ENCODE results near the gene COBLL1.

The COBLL1 gene

GRCh38 chr2:164706522-164706921, 135.1 kb downstream of the COBLL1 start:
- DNase-seq (ENCODE audit: low read depth): peak; percentile 89
- H3K4me3 ChIP-seq (ENCODE audit: low read length): no peak overlapping the region
- TF ChIP-seq, protein P1, sequence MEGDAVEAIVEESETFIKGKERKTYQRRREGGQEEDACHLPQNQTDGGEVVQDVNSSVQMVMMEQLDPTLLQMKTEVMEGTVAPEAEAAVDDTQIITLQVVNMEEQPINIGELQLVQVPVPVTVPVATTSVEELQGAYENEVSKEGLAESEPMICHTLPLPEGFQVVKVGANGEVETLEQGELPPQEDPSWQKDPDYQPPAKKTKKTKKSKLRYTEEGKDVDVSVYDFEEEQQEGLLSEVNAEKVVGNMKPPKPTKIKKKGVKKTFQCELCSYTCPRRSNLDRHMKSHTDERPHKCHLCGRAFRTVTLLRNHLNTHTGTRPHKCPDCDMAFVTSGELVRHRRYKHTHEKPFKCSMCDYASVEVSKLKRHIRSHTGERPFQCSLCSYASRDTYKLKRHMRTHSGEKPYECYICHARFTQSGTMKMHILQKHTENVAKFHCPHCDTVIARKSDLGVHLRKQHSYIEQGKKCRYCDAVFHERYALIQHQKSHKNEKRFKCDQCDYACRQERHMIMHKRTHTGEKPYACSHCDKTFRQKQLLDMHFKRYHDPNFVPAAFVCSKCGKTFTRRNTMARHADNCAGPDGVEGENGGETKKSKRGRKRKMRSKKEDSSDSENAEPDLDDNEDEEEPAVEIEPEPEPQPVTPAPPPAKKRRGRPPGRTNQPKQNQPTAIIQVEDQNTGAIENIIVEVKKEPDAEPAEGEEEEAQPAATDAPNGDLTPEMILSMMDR (IDR thresholded peaks at IDR 0.05; ENCODE audit: insufficient read depth, low read depth, low read length, missing control alignments): no peak

DNA sequence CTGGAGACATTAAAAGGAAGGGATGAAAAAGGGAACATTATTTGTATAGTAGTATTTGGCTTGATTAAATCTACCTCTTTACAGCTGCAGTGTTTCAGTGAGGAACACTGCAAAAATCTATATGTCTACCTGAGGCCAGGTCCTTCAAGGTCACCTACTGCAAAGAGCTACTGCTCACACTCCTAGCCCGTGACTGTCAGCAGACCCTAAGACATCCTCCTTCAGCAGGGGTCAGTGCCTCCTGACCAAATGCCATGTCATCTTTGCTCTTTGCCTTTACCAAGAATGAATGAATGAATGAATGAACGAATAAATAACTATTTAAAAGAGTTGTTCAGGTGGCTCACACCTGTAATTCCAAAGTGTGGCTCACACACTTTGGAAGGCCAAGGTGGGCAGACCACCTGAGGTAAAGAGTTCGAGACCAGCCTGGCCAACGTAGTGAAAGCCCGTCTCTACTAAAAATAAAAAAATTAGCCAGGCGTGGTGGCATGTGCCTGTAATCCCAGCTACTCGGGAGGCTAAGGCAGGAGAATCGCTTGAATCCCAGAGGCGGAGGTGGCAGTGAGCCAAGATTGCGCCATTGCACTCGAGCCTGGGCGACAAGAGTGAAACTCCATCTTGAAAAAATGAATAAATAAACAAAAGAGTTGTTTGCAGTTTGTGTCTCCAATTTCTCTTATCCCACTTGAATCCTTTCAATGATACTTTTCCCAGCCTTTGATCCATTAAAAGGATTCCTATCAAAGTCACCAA, 136.0 kb downstream of the COBLL1 start:
- TF ChIP-seq, protein P1 (IDR thresholded peaks at IDR 0.05; ENCODE audit: insufficient read depth, low read depth, low read length, missing control alignments): no peak
- H3K4me3 ChIP-seq (ENCODE audit: low read length): no peak overlapping the region
- no peak for DNase-seq (ENCODE audit: low read depth)

DNA sequence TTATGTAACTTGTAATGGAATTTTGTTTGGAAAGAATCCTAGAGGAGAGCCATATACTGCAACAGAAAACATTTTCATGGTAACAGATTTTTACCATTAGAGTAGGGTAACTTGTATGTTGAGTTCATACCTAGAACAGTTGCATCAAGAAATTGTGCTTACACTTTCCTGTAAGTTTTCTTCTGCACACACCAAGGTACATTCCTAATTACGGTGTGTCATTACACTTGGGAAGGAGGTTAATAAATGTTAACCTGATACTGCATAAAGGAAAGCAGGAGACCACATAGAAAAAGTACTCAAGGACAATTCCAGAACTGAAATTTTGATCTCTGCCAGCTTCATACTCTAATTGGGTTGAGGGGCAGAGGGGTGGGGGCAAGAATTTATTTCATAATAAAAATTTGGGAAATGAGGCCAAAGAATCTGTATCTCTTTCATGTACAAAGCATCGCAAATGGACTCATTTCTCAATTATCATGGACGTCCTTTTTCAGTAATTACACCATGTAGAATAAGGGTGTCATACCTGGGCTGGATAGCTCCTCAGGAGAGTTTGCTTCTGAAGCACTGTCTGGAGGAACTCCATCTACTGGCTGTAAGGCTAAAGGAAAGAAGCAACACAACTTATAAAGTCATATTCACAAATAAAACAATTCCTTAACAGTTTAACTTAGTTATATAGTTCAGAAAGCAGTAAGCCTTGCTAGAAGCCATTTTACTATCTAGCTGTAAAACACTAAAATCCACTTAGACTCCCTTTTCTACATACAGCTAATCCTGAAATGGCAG, 137.5 kb downstream of the COBLL1 start:
- no peak for DNase-seq (ENCODE audit: low read depth)
- TF ChIP-seq, protein P1 (IDR thresholded peaks at IDR 0.05; ENCODE audit: insufficient read depth, low read depth, low read length, missing control alignments): no peak

GRCh38 chr2:164701565-164701964, 140.1 kb downstream of the COBLL1 start:
- DNase-seq (ENCODE audit: low read depth): no peak
- TF ChIP-seq, protein P1 (IDR thresholded peaks at IDR 0.05; ENCODE audit: insufficient read depth, low read depth, low read length, missing control alignments): no peak
- H3K4me3 ChIP-seq (ENCODE audit: low read length): no peak overlapping the region

More for the DNA sequence above, 137.5 kb downstream of the COBLL1 start:
- no peak overlapping the region for H3K4me3 ChIP-seq (ENCODE audit: low read length)

DNA sequence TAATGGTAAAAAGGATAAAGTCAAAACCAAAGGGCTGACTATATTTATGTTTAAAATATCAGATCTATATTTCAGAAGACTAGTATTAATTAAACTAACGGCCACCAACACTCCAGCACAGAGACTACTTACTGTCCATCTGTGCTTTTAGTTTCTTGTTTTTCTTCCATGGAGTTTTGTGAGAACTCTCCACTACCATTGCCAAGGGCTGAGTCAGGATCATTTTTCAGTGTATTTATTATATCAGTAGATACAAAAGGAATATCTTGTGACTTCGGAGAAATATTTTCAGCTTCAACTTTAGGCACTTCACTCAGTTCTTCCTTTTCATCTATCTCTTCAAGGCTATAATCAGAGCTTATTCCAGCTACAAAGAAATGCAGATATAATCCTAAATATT, 141.2 kb downstream of the COBLL1 start:
- DNase-seq (ENCODE audit: low read depth): no peak
- H3K4me3 ChIP-seq (ENCODE audit: low read length): no peak overlapping the region
- TF ChIP-seq, protein P1 (IDR thresholded peaks at IDR 0.05; ENCODE audit: insufficient read depth, low read depth, low read length, missing control alignments): no peak

- TF ChIP-seq, protein P1 (IDR thresholded peaks at IDR 0.05; ENCODE audit: insufficient read depth, low read depth, low read length, missing control alignments): peak; percentile 51
- peak; percentile 28 for DNase-seq (ENCODE audit: low read depth)
- H3K4me3 ChIP-seq (ENCODE audit: low read length): no peak overlapping the region
Observed at GRCh38 chr2:164697688-164698461, 143.7 kb downstream of the COBLL1 start.

All from epithelial cell of esophagus (primary cell).